ENCODE measurements around the gene ZNF141.
"Not testable (repeated sequence)": the region's sequence is repeated elsewhere in the genome, so short reads cannot be mapped to it uniquely, and the experiment has no call there.

Gene ZNF141

DNA sequence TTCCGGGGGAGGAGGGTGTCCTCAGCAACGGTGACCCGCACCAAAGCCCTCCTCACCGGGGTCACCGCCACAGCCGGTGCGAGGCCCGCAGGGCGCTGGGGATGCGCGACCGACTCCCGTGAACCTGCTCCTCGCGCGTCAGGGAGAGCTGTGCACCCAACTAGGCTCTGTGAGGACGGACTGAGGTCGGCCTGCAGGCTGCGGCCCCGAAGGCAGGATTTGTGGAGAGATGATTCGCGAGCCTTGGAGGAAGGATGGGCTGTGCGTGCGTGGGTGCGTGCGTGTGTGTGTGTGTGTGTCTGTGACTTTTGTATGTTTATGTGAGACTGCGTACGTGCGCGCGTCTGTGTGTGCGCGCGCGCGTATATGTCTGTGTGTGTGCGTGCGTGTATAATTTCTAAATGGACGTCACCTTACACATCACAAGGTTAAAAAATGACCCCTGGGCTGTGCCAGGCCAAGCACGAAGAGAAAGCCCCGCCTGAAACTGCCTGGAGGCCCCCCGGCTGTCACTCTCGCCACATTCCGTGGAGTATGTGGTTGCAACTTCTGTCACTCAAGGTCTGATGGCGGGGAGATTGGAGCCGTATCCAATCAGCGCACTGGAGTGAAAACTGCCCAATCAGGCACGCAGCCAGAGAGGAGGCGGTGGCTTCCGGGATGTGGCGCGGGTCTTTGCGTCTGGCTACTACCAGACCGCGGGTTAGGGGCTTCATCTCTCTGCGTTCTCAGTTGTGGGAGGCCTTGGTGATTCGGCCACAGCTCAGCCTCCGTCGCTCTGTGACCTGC is at the start of gene ZNF141:
ZNF141 (plus strand) TSS at position 672 of the 789 bp plus-strand sequence. CDS start 170 bp downstream, outside the sequence.
- peak; percentile 85 to 88 for DNase-seq

DNA sequence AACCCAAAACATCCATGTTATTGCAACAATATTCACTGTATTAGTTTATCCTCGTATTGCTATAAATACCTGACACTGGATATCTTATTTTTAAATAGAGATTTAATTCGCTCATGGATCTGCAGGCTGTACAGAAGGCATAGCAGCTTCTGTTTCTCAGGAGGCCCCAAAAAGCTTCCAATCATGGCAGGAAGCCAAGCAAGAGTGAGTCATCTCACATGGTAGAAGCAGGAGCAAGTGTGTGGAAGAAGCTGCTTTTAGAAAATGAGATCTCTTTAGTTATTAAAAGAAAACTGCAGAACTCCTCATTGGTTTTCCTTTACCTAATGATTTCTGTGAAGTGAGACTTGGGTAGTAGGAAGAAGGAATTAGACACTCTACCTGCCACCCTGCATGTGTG is 48.7 kb upstream of the ZNF141 start:
- DNase-seq = no peak

DNA sequence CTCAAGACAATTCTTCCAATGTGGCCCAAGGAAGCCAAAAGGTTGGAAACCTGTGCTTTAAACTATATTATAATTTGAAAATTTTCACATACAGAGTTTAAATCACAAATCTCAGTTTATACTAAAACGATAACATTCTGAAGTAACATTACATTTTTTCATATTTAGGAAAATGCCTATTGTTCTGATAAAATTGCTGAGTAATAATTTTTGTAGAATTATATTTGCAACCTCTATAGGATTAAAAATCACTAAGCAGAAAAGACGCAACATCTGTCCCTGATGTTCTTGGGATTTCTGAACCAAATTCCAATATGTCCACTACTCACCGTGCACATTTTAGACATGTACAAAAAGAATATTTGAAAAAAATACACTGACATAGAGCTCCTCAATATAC is 42.9 kb upstream of the ZNF141 start:
- DNase-seq = no peak

DNA sequence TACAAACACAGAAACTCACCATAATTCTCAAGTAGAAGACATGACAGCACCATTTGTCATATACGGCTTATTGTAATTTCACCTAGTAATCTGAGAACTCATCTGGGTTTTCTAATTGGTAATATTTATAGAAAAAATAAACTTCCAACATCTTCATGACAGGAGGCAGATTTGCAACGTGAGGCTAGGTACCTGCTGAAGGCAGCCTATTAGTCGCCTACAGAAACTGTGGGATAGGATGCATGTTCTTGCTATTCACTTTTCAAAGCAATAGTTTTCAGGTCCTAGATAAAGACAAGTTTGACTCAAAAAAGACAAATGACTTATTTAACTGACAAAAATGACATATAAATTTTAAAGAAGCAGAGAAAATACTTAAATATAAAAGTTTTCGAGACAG is 35.2 kb upstream of the ZNF141 start:
- DNase-seq = no peak

DNA sequence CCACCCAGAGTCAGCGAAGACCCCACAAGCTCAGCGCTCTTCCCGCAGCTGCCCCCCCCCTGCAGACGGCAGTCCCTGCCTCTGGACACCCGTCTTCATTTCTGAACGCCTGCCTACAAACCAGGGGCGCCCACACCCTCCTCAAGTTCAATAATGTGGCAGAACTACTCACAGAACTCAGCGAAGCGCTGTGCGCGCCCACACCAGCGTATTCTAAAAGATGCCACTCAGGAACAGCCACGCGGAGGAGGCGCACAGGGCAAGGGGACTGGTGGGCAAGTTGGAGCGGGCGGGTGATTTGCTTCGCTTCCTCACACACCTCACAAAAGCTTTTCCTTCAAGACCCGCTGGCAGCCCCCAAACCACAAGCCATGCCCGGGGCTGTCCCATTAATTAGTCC is 33.1 kb upstream of the ZNF141 start:
- DNase-seq = not testable (repeated sequence)

DNA sequence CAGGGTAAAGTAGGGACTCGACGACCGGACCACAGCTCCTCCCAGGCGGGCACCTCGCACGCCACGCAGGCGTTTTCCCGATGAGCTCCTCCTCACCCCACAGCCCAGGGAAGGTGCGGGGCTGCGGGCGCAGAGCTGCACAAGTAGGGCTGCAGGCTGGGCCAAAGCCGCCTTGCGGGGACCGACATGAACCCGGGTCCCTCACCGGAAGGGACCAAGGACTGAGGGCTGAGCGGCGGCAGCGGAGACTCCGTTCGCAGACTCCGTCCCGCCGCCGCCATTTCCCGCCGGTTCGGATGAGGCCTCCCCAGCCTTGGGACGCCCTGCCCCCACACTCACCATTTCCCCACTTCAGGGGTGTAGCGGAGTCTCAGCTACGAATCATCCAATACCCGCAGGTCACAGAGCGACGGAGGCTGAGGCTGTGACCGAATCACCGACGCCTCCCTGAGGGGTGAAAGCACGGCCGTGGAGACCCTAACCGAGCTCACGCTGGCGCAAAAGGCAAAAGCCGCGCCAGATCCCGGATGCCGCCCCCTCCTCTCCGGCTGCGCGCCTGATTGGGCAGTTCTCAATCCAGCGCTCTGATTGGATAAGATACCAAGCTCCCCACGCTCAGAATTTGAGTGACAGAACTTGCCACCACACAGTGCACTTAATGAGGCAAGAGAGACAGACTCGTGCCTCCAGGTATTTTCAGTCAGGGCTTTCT is 32.5 kb upstream of the ZNF141 start, which contains the start of gene ZNF732:
ZNF732 (minus strand) TSS at position 506 of the 712 bp plus-strand sequence; CDS start at position 342, 164 bp downstream.
- DNase-seq = no peak

DNA sequence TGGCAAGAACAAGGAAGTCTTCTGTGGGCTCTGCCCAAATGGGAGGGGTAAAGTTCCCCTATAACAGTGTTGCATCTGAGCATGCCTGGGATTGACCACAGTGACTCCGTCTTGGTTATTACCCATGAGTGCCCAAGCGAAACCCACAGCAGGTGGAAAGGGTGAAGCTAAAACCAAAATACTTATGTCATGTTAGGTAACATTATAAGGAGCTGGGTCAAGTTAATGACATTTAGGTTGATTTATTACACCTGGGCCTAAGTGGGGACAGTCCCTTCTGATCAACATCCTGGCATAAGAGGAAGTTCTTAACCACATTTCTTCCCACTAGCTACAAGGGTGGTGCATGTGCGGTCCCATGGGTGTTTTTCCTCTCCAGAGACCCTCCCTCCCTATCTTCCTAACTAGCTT is 31.1 kb upstream of the ZNF141 start:
- DNase-seq = no peak

GRCh38 chr4:309807-310206 is 27.8 kb upstream of the ZNF141 start:
- DNase-seq = no peak

- no peak for DNase-seq
Measured at GRCh38 chr4:314296-314903, 23.2 kb upstream of the ZNF141 start.

GRCh38 chr4:328729-329128 is 8.9 kb upstream of the ZNF141 start:
- DNase-seq = no peak

DNA sequence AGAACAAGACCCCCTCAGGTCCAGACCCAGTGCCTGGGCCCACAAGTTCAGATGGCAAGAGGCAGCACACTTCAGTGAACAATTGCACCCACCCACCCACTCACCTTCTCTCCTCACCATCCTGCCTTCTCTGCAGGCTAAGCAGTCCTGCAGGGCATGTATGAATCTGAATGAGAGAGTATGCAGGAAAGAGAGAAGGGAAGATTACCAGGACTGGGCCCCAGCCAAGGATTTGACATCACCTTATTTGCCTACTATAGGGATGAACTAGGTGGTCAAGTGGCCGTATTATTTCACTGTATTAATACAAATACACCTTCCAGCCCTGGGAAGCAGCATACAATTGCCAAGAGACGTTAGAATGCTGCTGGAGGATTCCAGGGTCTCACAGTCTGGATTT is 2.1 kb upstream of the ZNF141 start:
- DNase-seq = no peak

- DNase-seq = no peak
Measured at GRCh38 chr4:336099-336892, 1.3 kb upstream of the ZNF141 start.

DNA sequence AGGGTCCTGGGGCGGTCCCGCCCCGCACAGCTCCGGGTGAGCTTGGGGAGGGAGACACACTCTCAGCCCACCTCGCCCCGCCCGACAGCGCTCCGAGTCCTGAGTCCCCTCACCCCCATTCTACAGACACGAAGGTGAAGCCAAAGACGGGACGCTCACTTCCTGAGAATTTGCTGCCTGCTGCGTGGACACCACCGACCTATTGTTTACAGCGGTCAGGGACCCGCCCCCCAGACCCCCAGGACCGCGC is 796 bp upstream of the ZNF141 start:
- no peak for DNase-seq

DNA sequence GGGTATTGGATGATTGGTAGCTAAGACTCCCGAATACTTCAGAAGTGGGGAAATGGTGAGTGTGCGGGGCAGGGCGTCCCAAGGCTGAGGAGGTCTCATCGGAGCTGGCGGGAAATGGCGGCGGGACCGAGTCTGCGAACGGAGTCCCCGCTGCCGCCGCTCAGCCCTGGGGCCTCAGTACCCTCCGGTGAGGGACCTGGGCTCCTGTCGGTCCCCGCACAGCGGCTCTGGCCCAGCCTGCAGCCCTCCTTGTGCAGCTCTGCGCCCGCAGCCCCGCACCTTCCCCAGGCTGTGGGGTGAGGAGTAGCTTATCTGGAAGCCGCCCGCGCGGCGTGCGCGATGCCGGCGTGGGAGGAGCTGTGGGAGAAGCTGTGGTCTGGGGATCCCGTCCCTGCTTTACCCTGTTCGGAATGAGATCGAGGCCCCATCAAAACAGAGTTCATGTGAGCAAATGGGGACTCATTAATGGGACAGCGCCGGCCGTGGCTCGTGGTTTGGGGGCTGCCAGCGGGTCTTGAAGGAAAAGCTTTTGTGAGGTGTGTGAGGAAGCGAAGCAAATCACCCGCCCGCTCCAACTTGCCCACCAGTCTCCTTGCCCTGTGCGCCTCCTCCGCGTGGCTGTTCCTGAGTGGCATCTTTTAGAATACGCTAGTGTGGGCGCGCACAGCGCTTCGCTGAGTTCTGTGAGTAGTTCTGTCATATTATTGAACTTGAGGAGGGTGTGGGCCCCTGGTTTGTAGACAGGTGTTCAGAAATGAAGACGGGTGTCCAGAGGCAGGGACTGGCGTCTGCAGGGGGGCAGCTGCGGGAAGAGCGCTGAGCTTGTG is 531 bp downstream of the ZNF141 start:
- peak in 1 of 2 experiments; percentile 25 for DNase-seq

DNA sequence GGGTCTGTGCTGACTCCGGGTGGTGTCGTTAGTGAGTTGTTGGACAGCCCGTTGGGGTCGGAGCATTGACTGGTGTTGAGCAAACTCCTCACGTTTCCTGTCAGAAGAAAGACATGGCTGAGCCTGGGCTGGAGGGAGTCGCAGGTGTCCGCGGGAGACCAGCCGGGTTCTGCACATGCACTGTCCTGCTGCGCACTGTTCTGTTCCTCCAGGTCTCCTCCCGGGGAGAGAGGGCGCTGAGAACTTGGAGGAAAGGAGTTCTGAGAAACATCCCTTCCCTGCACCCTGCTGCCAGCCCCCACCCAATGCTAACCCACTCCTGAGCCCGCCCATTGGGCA is 1.1 kb downstream of the ZNF141 start:
- DNase-seq = no peak

GRCh38 chr4:340011-340410 is 2.4 kb downstream of the ZNF141 start:
- no peak for DNase-seq

GRCh38 chr4:373062-373839 is 35.6 kb downstream of the ZNF141 start:
- DNase-seq = no peak

- DNase-seq = no peak
Measured at GRCh38 chr4:374298-375160, 36.9 kb downstream of the ZNF141 start.

DNA sequence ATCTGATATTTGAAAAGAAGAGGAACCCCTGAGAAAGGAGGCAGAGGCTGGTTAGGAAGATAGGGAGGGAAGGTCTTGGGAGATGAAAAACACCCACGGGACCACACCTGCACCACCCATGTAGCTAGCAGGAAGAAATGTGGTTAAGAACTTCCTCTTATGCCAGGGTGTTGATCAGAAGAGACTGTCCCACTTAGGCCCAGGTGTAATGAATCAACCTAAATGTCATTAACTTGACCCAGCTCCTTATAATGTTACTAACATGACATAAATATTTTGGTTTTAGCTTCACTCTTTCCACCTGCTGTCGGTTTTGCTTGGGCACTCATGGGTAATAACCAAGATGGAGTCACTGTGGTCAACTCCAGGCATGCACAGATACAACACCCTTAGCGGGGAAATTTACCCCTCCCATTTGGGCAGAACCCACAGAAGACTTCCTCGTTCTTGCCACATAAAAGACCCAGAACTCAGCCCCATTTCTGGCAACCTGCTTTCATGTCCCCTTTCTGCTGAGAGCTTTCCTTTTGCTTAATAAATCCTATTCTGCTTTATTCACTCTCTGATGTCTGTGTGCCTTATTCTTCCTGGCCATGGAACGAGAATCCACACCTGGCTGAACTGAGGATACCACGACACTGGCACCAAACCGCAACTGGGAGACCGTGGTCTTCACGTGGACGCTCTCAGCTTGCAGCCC is 46.8 kb downstream of the ZNF141 start:
- DNase-seq = no peak
